Activated T-helper 1 cell treated with anti-CD3 and anti-CD28 coated beads, Interleukin-12 subunit alpha, Interleukin-12 subunit beta, Interleukin-2, Interleukin-4 antibody, amounts not matched to agents 30 ng/mL and 10 ng/mL and 1 ng/mL, durations not matched to agents 14 hours and 24 hours and 36 hours (primary cell): ENCODE results near the gene XPO4. TPM values are rescaled to one million over a fixed set of nuclear protein-coding genes. Genes with fewer than 3 reads are reported as not detected.
"Not testable (repeated sequence)": the region's sequence is repeated elsewhere in the genome, so short reads cannot be mapped to it uniquely, and the experiment has no call there.

ENCODE experiments used
- DNase-seq: peaks from one replicate; pipeline ENCODE4 v3.0.0; 2021; ENCODE audit warnings: low spot score
- H3K27ac Mint-ChIP-seq: one replicate; pipeline ENCODE4 v1.8.0; 2021; ENCODE audit warnings: mild to moderate bottlenecking, mixed read lengths
- H3K27me3 Mint-ChIP-seq: one replicate; pipeline ENCODE4 v1.8.0; 2022; ENCODE audit warnings: mild to moderate bottlenecking, moderate library complexity, mixed read lengths; ENCODE audit not compliant: insufficient read depth
- H3K36me3 Mint-ChIP-seq: one replicate; pipeline ENCODE4 v1.8.0; 2021; ENCODE audit warnings: low read depth, mixed read lengths
- H3K4me1 Mint-ChIP-seq: one replicate; pipeline ENCODE4 v1.8.0; 2021; ENCODE audit warnings: low read depth, mixed read lengths
- H3K4me3 Mint-ChIP-seq: one replicate; pipeline ENCODE4 v1.8.0; 2021; ENCODE audit warnings: mild to moderate bottlenecking, moderate library complexity, mixed read lengths
- H3K9me3 Mint-ChIP-seq: one replicate; pipeline ENCODE4 v1.8.0; 2021; ENCODE audit warnings: mixed read lengths
- intact Hi-C: fragments of 100-400 bp; cut with micrococcal nuclease; formaldehyde crosslinking; loops from one replicate; pipeline ENCODE4 v1.15.1; 2024
- total RNA-seq: library from RNA; stranded (reverse); gene quantifications from 2 replicates; pipeline ENCODE4 v1.2.3, GENCODE V29; 2022

Gene XPO4
- total RNA-seq, 1 donor from 2014 or later = 34.1 TPM

DNA sequence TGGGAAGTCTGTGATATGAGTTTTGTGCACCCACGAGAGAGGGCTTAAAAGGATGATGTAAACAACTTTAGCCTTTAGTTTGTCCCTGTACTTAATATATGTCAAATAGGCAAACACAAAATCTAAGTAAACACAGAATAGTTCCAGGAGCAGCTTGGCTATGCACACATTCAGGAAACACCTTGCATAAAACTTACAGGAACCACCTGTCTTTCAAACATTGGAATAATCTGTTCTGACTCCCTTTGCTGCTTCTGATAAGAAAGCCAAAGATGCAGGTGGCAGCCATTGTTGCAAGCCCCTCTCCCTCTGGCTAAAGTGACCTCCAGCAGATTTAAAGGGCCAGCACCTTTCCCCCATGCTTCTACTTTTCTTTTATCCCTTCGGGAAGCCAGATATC is 133.5 kb downstream of the XPO4 start:
- peaks cover 22% of the 10 kb centered on the region for H3K4me1 Mint-ChIP-seq
- H3K4me3 Mint-ChIP-seq = no peak overlapping the region
- H3K9me3 Mint-ChIP-seq = peaks cover 36% of the 10 kb centered on the region
- DNase-seq = no peak
- H3K36me3 Mint-ChIP-seq = peaks cover 44% of the 10 kb centered on the region
- intact Hi-C loops = no loop called here
- H3K27me3 Mint-ChIP-seq = no peaks in the 10 kb centered on the region
- no peak overlapping the region for H3K27ac Mint-ChIP-seq

- Mint-ChIP-seq H3K9me3 (peaks cover 36% of the 10 kb centered on the region), H3K27me3 (no peaks in the 10 kb centered on the region), H3K4me3 (no peak overlapping the region), H3K27ac (no peak overlapping the region), H3K36me3 (peaks cover 40% of the 10 kb centered on the region), H3K4me1 (peaks cover 10% of the 10 kb centered on the region)
- intact Hi-C loops = no loop called here
- DNase-seq = no peak
Measured at GRCh38 chr13:20767309-20767943, 135.1 kb downstream of the XPO4 start.

DNA sequence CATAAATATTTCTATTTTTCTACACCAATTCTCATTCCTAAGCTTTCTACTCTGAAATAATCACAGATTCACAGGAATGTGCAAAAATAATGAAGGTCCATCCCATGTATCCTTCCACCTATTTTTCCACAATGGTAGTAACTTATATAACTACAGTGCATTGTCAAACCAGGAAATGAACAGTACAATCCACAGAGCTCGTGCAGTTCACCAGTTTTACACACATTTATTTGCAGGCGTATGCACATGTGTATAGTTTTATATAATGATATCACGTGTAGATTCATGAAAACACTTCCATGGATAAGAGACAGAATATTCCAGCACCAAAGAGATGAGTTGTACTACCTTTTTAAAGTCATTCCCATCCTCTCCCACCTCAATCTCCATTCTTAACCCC is 141.7 kb downstream of the XPO4 start:
- no peak for DNase-seq
- H3K27ac Mint-ChIP-seq = no peak overlapping the region
- H3K36me3 Mint-ChIP-seq = peaks cover 8% of the 10 kb centered on the region
- H3K4me3 Mint-ChIP-seq = no peak overlapping the region
- no peaks in the 10 kb centered on the region for H3K4me1 Mint-ChIP-seq
- peaks cover 10% of the 10 kb centered on the region for H3K9me3 Mint-ChIP-seq
- intact Hi-C loops = no loop called here
- H3K27me3 Mint-ChIP-seq = no peaks in the 10 kb centered on the region

DNA sequence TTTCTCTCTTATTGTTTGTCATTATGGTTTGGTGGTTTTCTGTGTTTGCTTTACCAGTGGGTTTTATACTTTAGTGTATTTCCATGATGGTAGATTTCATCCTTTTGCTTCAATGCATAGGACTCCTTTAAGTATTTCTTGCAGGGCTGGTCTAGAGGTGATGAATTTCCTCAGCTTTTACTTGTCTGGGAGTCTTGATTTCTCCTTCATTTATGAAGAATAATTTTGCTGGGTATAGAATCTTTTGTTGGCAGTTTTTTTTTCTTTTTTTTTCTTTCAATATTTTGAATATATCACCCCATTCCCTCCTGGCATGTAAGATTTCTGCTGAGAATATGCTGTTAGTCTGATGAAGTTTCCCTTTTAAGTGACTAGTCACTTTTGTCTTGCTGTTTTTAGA is 148.5 kb downstream of the XPO4 start:
- Mint-ChIP-seq H3K4me1 (no peaks in the 10 kb centered on the region), H3K9me3 (peaks cover 64% of the 10 kb centered on the region)

GRCh38 chr13:20749377-20749776 is 153.2 kb downstream of the XPO4 start:
- intact Hi-C loops = no loop called here
- no peaks in the 10 kb centered on the region for H3K27me3 Mint-ChIP-seq
- no peak overlapping the region for H3K27ac Mint-ChIP-seq
- DNase-seq = no peak
- H3K4me1 Mint-ChIP-seq = no peaks in the 10 kb centered on the region
- no peak overlapping the region for H3K4me3 Mint-ChIP-seq
- peaks cover 10% of the 10 kb centered on the region for H3K36me3 Mint-ChIP-seq
- peaks cover 76% of the 10 kb centered on the region for H3K9me3 Mint-ChIP-seq

More for the DNA sequence above, 148.5 kb downstream of the XPO4 start:
- Mint-ChIP-seq H3K27ac (no peak overlapping the region), H3K27me3 (no peaks in the 10 kb centered on the region), H3K36me3 (peaks cover 22% of the 10 kb centered on the region), H3K4me3 (no peak overlapping the region)
- no peak for DNase-seq
- intact Hi-C loops = no loop called here

DNA sequence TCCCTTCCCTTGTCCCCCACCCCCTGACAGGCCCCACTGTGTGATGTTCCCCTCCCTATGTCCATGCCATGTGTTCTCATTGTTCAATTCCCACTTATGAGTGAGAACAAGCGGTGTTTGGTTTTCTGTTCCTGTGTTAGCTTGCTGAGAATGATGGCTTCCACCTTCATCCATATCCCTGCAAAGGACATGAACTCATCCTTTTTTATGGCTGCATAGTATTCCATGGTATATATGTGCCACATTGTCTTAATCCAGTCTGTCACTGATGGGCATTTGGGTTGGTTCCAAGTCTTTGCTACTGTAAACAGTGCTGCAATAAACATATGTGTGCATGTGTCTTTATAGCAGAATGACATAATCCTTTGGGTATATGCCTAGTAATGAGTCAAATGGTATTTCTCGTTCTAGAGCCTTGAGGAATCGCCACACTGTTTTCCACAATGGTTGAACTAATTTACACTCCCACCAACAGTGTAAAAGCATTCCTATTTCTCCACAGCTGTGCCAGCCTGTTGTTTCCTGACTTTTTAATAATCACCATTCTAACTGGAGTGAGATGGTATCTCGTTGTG is 158.6 kb downstream of the XPO4 start:
- DNase-seq, H3K27ac Mint-ChIP-seq, H3K27me3 Mint-ChIP-seq, H3K4me3 Mint-ChIP-seq, H3K36me3 Mint-ChIP-seq, intact Hi-C loops, H3K4me1 Mint-ChIP-seq: not testable (repeated sequence)
- H3K9me3 Mint-ChIP-seq = peaks cover 37% of the 10 kb centered on the region

- Mint-ChIP-seq H3K9me3 (peaks cover 16% of the 10 kb centered on the region), H3K4me3 (no peak overlapping the region), H3K27ac (no peak overlapping the region), H3K36me3 (no peaks in the 10 kb centered on the region), H3K4me1 (no peaks in the 10 kb centered on the region), H3K27me3 (no peaks in the 10 kb centered on the region)
- intact Hi-C loops = no loop called here
- DNase-seq = no peak
Measured at GRCh38 chr13:20740021-20740420, 162.5 kb downstream of the XPO4 start.

GRCh38 chr13:20738616-20739015 is 163.9 kb downstream of the XPO4 start:
- H3K4me1 Mint-ChIP-seq = no peaks in the 10 kb centered on the region
- intact Hi-C loops = no loop called here
- H3K27me3 Mint-ChIP-seq = no peaks in the 10 kb centered on the region
- peaks cover 4% of the 10 kb centered on the region for H3K9me3 Mint-ChIP-seq
- no peak overlapping the region for H3K27ac Mint-ChIP-seq
- no peak for DNase-seq
- no peaks in the 10 kb centered on the region for H3K36me3 Mint-ChIP-seq
- no peak overlapping the region for H3K4me3 Mint-ChIP-seq

DNA sequence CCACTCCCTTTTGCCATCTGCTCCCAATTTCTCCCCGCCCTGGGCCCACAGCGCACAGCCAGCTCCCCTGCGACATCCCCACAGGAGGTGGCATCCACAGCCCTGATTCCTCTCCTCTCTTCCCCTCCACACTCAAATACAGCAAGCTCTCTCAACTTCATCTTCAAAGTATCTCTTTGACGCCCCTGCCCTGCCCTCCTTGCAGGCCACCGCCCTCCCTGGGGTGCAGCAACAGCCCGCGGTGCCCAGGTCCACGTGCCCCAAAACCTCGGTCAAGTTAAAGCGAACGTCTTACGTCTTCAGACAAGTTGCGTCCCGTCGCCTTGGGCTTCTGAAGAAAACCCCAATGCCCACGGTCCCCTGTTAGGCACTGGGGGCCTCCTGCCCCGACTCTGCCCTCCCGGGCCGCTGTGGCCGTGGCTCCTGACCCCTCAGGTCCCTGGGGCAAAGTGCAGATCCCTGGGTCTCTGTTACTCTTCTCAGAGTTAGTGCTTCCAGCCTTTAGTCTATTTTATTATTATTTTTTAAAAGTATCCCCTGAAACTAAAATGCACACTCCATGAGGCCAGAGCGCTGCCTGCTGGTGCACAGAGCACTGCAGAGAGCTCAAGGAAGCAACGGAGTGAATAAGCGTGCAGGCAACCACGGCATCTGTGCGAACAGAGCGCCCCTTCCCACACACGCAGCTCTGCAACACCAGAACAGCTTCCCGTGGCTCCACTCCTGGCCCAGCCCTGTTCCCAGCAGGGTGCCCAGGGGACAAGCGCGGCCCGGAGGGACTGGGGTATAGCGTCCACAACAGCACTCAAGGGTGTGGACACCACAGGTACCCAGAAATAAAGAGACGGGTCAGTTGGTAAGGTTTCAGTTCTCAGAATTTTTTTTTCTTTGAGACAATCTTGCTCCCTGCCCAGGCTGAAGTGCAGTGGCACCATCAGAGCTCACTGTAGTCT is 172.6 kb downstream of the XPO4 start:
- DNase-seq = no peak
- Mint-ChIP-seq H3K36me3 (peaks cover 3% of the 10 kb centered on the region), H3K4me1 (no peaks in the 10 kb centered on the region), H3K27ac (no peak overlapping the region), H3K9me3 (no peaks in the 10 kb centered on the region), H3K27me3 (no peaks in the 10 kb centered on the region), H3K4me3 (no peak overlapping the region)
- intact Hi-C loops = no loop called here

GRCh38 chr13:20728579-20729311 is 173.8 kb downstream of the XPO4 start:
- DNase-seq = no peak
- intact Hi-C loops = no loop called here
- Mint-ChIP-seq H3K9me3 (no peaks in the 10 kb centered on the region), H3K4me1 (no peaks in the 10 kb centered on the region), H3K27ac (no peak overlapping the region), H3K4me3 (no peak overlapping the region), H3K27me3 (no peaks in the 10 kb centered on the region), H3K36me3 (peaks cover 3% of the 10 kb centered on the region)

GRCh38 chr13:20727856-20728255 is 174.7 kb downstream of the XPO4 start:
- no peak overlapping the region for H3K4me3 Mint-ChIP-seq
- H3K27ac Mint-ChIP-seq = no peak overlapping the region
- no peak for DNase-seq
- intact Hi-C loops = no loop called here
- H3K27me3 Mint-ChIP-seq = peaks cover 2% of the 10 kb centered on the region
- no peaks in the 10 kb centered on the region for H3K9me3 Mint-ChIP-seq
- H3K4me1 Mint-ChIP-seq = no peaks in the 10 kb centered on the region
- H3K36me3 Mint-ChIP-seq = peaks cover 3% of the 10 kb centered on the region
